HEK293 (cell line): ENCODE results near the gene SLC34A2.

Experiments
- CTCF ChIA-PET: fragments of 350-600 bp; formaldehyde crosslinking; extraction: SDS; loops from one replicate; lab custom pipeline; 2021; ENCODE audit warnings: antibody characterized with exemption; lab: Yijun Ruan, JAX
- POLR2A ChIA-PET: fragments of 300-600 bp; formaldehyde crosslinking; extraction: SDS; loops from one replicate; lab custom pipeline; 2020; ENCODE audit warnings: antibody characterized with exemption, inconsistent platforms; lab: Yijun Ruan, JAX
- H3K27ac ChIP-seq: fragments of 200-500 bp; sonication (Bioruptor generic); 2 replicates; pipeline ENCODE4 v1.5.1; 2014; ENCODE audit warnings: low read depth, low read length, control low read depth, inconsistent platforms; ENCODE audit errors: extremely low read depth
- H3K36me3 ChIP-seq, 2 experiments: fragments of 200-500 bp in 1 of 2; sonication (Bioruptor generic) in 1 of 2; 1 replicate in 1 of 2; 2 replicates in 1 of 2; pipeline ENCODE4 v1.5.1; 2014 to 2017; ENCODE audit warnings: inconsistent platforms in 2 of 2, low read length in 2 of 2; ENCODE audit not compliant: control insufficient read depth in 2 of 2, insufficient read depth in 1 of 2
- H3K4me1 ChIP-seq: fragments of 200-500 bp; sonication (Bioruptor generic); 2 replicates; pipeline ENCODE4 v1.5.1; 2014; ENCODE audit warnings: mild to moderate bottlenecking, low read length, inconsistent platforms; ENCODE audit not compliant: control insufficient read depth, insufficient read depth
- H3K4me3 ChIP-seq: 2 replicates; pipeline ENCODE4 v1.5.1; 2011; ENCODE audit warnings: low read depth, mild to moderate bottlenecking, control low read depth, low read length, moderate library complexity
- H3K9me3 ChIP-seq: fragments of 200-500 bp; sonication (Bioruptor generic); 2 replicates; pipeline ENCODE4 v1.5.1; 2014; ENCODE audit warnings: low read depth, low read length, inconsistent platforms; ENCODE audit not compliant: control insufficient read depth, insufficient read depth
- KLF10 ChIP-seq: fragments of 450-650 bp; IDR thresholded peaks from 2 replicates; pipeline ENCODE4 v1.5.1; 2018; ENCODE audit warnings: missing biosample characterization, mild to moderate bottlenecking, missing genetic modification characterization
- KLF16 ChIP-seq: fragments of 450-650 bp; formaldehyde crosslinking; IDR thresholded peaks from 2 replicates; pipeline ENCODE4 v1.5.1; 2017; ENCODE audit warnings: missing biosample characterization, missing genetic modification characterization
- SCRT2 ChIP-seq: fragments of 450-650 bp; formaldehyde crosslinking; IDR thresholded peaks from 2 replicates; pipeline ENCODE4 v1.5.1; 2016; ENCODE audit warnings: missing biosample characterization, missing genetic modification characterization
- ZBTB8A ChIP-seq: fragments of 450-650 bp; formaldehyde crosslinking; IDR thresholded peaks from 2 replicates; pipeline ENCODE4 v1.5.1; 2016; ENCODE audit warnings: missing biosample characterization, missing genetic modification characterization
- ZFHX2 ChIP-seq: fragments of 450-650 bp; formaldehyde crosslinking; conservative IDR thresholded peaks from 2 replicates; pipeline ENCODE4 v1.5.1; 2016; ENCODE audit warnings: missing biosample characterization, missing genetic modification characterization
- ZNF146 ChIP-seq: fragments of 450-650 bp; formaldehyde crosslinking; IDR thresholded peaks from 2 replicates; pipeline ENCODE4 v1.5.1; 2016; ENCODE audit warnings: missing biosample characterization, missing genetic modification characterization
- ZNF175 ChIP-seq: fragments of 450-650 bp; formaldehyde crosslinking; IDR thresholded peaks from 2 replicates; pipeline ENCODE4 v1.5.1; 2016; ENCODE audit warnings: missing biosample characterization, missing genetic modification characterization
- ZNF202 ChIP-seq: fragments of 450-650 bp; formaldehyde crosslinking; IDR thresholded peaks from 2 replicates; pipeline ENCODE4 v1.5.1; 2016; ENCODE audit warnings: missing biosample characterization, missing genetic modification characterization, borderline replicate concordance
- ZNF266 ChIP-seq: fragments of 450-650 bp; formaldehyde crosslinking; IDR thresholded peaks from 2 replicates; pipeline ENCODE4 v1.5.1; 2016; ENCODE audit warnings: missing biosample characterization, missing genetic modification characterization, low read depth
- ZNF292 ChIP-seq: fragments of 450-650 bp; formaldehyde crosslinking; IDR thresholded peaks from 2 replicates; pipeline ENCODE4 v1.5.1; 2016; ENCODE audit warnings: low read depth, missing biosample characterization, missing genetic modification characterization, borderline replicate concordance
- ZNF335 ChIP-seq: fragments of 450-650 bp; formaldehyde crosslinking; conservative IDR thresholded peaks from 2 replicates; pipeline ENCODE4 v1.5.1; 2016; ENCODE audit warnings: missing biosample characterization, missing genetic modification characterization
- ZNF391 ChIP-seq: fragments of 450-650 bp; formaldehyde crosslinking; IDR thresholded peaks from 2 replicates; pipeline ENCODE4 v1.5.1; 2016; ENCODE audit warnings: low read depth, missing biosample characterization, missing genetic modification characterization, borderline replicate concordance
- ZNF521 ChIP-seq: fragments of 450-650 bp; formaldehyde crosslinking; IDR thresholded peaks from 2 replicates; pipeline ENCODE4 v1.5.1; 2017; ENCODE audit warnings: missing biosample characterization, mild to moderate bottlenecking, missing genetic modification characterization
- ZNF544 ChIP-seq: fragments of 450-650 bp; formaldehyde crosslinking; IDR thresholded peaks from 2 replicates; pipeline ENCODE4 v1.5.0; 2017; ENCODE audit warnings: missing biosample characterization, missing genetic modification characterization
- ZNF555 ChIP-seq: fragments of 450-650 bp; formaldehyde crosslinking; conservative IDR thresholded peaks from 2 replicates; pipeline ENCODE4 v1.5.1; 2017; ENCODE audit warnings: missing biosample characterization, mild to moderate bottlenecking, missing genetic modification characterization, inconsistent platforms
- ZNF596 ChIP-seq: fragments of 450-650 bp; IDR thresholded peaks from 2 replicates; pipeline ENCODE4 v1.5.0; 2018; ENCODE audit warnings: missing biosample characterization, mild to moderate bottlenecking, missing genetic modification characterization, moderate library complexity
- ZNF600 ChIP-seq: fragments of 450-650 bp; formaldehyde crosslinking; IDR thresholded peaks from 2 replicates; pipeline ENCODE4 v1.5.1; 2016; ENCODE audit warnings: missing biosample characterization, missing genetic modification characterization
- ZNF658 ChIP-seq: fragments of 450-650 bp; formaldehyde crosslinking; IDR thresholded peaks from 2 replicates; pipeline ENCODE4; 2016; ENCODE audit warnings: missing biosample characterization, missing genetic modification characterization
- ZNF777 ChIP-seq: fragments of 450-650 bp; formaldehyde crosslinking; IDR thresholded peaks from 2 replicates; pipeline ENCODE4 v1.5.1; 2017; ENCODE audit warnings: missing biosample characterization, missing genetic modification characterization, borderline replicate concordance
- ZNF785 ChIP-seq: fragments of 450-650 bp; formaldehyde crosslinking; IDR thresholded peaks from 2 replicates; pipeline ENCODE4 v1.5.1; 2016; ENCODE audit warnings: missing biosample characterization, missing genetic modification characterization
- ZNF792 ChIP-seq: fragments of 450-650 bp; formaldehyde crosslinking; IDR thresholded peaks from 2 replicates; pipeline ENCODE4 v1.5.1; 2016; ENCODE audit warnings: missing biosample characterization, missing genetic modification characterization
- TF ChIP-seq, protein P1 (sequence below): fragments of 450-650 bp; formaldehyde crosslinking; IDR thresholded peaks from 2 replicates; pipeline ENCODE4 v1.5.1; 2017; ENCODE audit warnings: missing biosample characterization, missing genetic modification characterization

Gene SLC34A2, protein sequence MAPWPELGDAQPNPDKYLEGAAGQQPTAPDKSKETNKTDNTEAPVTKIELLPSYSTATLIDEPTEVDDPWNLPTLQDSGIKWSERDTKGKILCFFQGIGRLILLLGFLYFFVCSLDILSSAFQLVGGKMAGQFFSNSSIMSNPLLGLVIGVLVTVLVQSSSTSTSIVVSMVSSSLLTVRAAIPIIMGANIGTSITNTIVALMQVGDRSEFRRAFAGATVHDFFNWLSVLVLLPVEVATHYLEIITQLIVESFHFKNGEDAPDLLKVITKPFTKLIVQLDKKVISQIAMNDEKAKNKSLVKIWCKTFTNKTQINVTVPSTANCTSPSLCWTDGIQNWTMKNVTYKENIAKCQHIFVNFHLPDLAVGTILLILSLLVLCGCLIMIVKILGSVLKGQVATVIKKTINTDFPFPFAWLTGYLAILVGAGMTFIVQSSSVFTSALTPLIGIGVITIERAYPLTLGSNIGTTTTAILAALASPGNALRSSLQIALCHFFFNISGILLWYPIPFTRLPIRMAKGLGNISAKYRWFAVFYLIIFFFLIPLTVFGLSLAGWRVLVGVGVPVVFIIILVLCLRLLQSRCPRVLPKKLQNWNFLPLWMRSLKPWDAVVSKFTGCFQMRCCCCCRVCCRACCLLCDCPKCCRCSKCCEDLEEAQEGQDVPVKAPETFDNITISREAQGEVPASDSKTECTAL

DNA sequence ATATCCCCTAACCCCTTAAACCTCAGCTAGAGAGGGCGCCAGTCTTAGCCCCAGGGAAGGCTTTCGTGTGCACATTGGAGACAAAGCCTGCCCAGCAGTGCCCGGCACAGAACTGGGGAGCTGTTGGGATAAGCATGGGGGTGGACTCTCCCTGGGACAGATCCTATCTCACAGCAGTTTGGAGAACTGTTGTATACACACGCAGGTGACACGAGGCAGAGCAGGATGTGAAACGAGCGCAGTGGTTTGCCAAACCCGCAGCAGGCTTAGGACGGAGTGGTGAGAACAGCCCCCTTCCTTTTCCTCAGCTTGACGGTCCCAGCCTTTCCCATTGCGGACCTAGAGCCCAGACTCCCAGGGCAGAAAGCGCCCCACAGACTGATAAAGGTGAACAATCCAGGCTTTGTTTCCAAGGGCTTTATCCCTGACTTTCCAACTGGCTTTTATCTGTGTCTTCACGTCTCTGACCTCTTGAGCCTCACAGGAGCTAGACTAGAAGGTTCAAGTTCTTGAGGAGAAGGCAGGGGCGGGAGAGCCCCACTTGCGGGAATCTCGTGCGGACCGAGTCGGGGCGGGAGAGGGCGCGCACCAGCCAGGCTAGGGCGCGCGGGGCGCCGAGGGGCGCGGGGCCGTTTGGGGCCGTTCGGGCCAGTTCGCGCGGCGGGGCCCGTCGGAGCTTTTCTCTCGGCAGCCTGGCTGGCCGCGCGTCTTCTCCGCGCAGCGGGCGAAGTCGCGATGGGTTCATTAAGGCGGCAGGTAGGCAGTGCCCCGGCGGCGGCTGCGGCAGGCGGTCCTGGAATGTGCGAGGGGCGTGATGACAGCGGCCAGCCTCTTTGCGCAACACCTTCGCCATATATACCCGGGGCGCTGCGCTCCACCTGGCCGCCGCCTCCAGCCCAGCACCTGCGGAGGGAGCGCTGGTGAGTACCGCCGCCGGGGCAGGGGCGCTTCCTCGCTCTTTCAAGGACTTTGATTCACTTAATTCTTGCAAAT, at the start of gene SLC34A2:
Gene SLC34A2 (plus strand): TSS at position 881 of the 993 bp plus-strand sequence. CDS start 6,650 bp downstream, outside the sequence.
- ChIA-PET CTCF (interaction anchor here (0.6 to 1.2 kb wide), 3 partner anchors 28 to 89 kb away, joined by 3 to 8 read pairs (median 3); no protein-coding TSS in a partner anchor), POLR2A (no interaction called here)
- 0 out of 2 replicates have a peak within 1 kb of the TSS, but pooled peaks have one; percentile 2 for H3K4me3 ChIP-seq
- no peaks in the 10 kb centered on the region for H3K9me3 ChIP-seq
- no peak for TF ChIP-seq SCRT2 (tag by site-specific recombination)
- TF ChIP-seq ZNF792 (tag by site-specific recombination): no peak
- no peak for TF ChIP-seq ZNF658 (tag by site-specific recombination)
- no peak for TF ChIP-seq ZNF266 (tag by site-specific recombination)
- no peak for TF ChIP-seq ZFHX2 (tag by site-specific recombination)
- TF ChIP-seq ZNF146 (tag by site-specific recombination): no peak
- no peak for TF ChIP-seq ZNF335 (tag by site-specific recombination)
- no peak for TF ChIP-seq ZNF555 (tag by site-specific recombination)
- TF ChIP-seq, protein P1, sequence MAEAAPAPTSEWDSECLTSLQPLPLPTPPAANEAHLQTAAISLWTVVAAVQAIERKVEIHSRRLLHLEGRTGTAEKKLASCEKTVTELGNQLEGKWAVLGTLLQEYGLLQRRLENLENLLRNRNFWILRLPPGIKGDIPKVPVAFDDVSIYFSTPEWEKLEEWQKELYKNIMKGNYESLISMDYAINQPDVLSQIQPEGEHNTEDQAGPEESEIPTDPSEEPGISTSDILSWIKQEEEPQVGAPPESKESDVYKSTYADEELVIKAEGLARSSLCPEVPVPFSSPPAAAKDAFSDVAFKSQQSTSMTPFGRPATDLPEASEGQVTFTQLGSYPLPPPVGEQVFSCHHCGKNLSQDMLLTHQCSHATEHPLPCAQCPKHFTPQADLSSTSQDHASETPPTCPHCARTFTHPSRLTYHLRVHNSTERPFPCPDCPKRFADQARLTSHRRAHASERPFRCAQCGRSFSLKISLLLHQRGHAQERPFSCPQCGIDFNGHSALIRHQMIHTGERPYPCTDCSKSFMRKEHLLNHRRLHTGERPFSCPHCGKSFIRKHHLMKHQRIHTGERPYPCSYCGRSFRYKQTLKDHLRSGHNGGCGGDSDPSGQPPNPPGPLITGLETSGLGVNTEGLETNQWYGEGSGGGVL (tag by site-specific recombination): no peak
- no peak for TF ChIP-seq KLF10 (tag by site-specific recombination)
- no peak for TF ChIP-seq ZNF596 (tag by site-specific recombination)
- TF ChIP-seq ZNF600 (tag by site-specific recombination): no peak
- TF ChIP-seq ZNF175: no peak
- no peak for TF ChIP-seq ZNF292 (tag by site-specific recombination)
- TF ChIP-seq KLF16 (tag by site-specific recombination): no peak
- no peak for TF ChIP-seq ZBTB8A
- TF ChIP-seq ZNF785 (tag by site-specific recombination): no peak
- TF ChIP-seq ZNF391 (tag by site-specific recombination): no peak
- H3K36me3 ChIP-seq: no peaks in the 10 kb centered on the region
- H3K4me1 ChIP-seq: no peaks in the 10 kb centered on the region
- H3K27ac ChIP-seq: no peak within 1 kb of the TSS

DNA sequence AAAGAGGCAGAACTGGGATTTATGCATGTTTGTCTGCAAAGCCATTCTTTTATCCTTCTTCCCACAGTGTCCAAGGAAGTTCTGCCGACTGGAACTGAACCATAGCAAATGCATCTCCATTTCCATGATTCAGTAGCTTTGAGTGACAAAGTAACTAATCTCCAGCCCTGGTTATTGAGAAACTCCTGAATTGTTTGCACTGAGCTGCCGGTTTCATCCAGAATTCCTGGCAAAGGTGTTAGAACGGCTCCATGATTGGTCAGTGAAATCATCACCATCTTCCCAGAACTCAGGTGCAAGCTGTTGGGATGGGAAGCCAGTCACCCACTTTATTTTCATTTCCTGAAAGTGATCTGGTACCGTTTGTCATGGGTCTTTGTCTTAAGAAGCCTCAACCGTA, 47.0 kb upstream of the SLC34A2 start:
- no peaks in the 10 kb centered on the region for H3K4me1 ChIP-seq
- TF ChIP-seq ZNF521: no peak
- TF ChIP-seq ZNF544 (tag by site-specific recombination): no peak
- TF ChIP-seq ZNF202 (tag by site-specific recombination): no peak
- no peak for TF ChIP-seq ZNF777 (tag by site-specific recombination)
- TF ChIP-seq, all 188 proteins: peak for 0
- ChIA-PET POLR2A (no interaction called here), CTCF (interaction anchor here (0.5 kb wide), 1 partner anchor 159 kb away, joined by 3 read pairs; no protein-coding TSS in a partner anchor)
- Histone ChIP-seq H3K27ac (no peak overlapping the region), H3K4me3 (no peak overlapping the region), H3K9me3 (no peaks in the 10 kb centered on the region), H3K36me3 (no peaks in the 10 kb centered on the region)
